Measurements from ENCODE around the gene CD247.

DNA sequence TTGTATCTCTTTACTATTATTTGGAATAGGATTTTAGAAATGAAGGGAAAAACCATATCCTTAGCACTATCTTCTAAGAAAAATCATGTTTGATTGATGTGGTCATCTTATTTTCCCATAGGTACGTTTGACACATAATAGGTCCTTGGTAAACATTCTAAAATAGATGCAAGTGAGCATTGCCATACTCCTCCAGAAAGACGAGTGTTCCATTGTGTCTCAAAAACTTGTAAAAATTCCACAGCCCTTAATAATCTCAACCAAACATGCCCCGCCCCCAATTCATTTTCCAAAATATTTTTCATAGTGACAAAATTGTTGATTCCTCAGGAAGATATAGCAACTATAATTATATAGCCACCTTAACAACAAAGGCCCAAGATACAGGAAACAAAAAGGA lies 113.4 kb downstream of the CD247 start:
- TF ChIP-seq ZNF391 (tag by site-specific recombination; IDR thresholded peaks at IDR 0.05; ENCODE audit: borderline replicate concordance, low read depth) (no peak), OSR2 (tag by site-specific recombination; IDR thresholded peaks at IDR 0.05) (no peak), FEZF1 (tag by site-specific recombination; IDR thresholded peaks at IDR 0.05) (no peak), ZNF10 (tag by site-specific recombination; IDR thresholded peaks at IDR 0.05) (no peak), GLI4 (tag by site-specific recombination; IDR thresholded peaks at IDR 0.05) (no peak)
- TF ChIP-seq, protein P1, sequence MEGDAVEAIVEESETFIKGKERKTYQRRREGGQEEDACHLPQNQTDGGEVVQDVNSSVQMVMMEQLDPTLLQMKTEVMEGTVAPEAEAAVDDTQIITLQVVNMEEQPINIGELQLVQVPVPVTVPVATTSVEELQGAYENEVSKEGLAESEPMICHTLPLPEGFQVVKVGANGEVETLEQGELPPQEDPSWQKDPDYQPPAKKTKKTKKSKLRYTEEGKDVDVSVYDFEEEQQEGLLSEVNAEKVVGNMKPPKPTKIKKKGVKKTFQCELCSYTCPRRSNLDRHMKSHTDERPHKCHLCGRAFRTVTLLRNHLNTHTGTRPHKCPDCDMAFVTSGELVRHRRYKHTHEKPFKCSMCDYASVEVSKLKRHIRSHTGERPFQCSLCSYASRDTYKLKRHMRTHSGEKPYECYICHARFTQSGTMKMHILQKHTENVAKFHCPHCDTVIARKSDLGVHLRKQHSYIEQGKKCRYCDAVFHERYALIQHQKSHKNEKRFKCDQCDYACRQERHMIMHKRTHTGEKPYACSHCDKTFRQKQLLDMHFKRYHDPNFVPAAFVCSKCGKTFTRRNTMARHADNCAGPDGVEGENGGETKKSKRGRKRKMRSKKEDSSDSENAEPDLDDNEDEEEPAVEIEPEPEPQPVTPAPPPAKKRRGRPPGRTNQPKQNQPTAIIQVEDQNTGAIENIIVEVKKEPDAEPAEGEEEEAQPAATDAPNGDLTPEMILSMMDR (tag by site-specific recombination; IDR thresholded peaks at IDR 0.05) = no peak
- TF ChIP-seq, protein P2, sequence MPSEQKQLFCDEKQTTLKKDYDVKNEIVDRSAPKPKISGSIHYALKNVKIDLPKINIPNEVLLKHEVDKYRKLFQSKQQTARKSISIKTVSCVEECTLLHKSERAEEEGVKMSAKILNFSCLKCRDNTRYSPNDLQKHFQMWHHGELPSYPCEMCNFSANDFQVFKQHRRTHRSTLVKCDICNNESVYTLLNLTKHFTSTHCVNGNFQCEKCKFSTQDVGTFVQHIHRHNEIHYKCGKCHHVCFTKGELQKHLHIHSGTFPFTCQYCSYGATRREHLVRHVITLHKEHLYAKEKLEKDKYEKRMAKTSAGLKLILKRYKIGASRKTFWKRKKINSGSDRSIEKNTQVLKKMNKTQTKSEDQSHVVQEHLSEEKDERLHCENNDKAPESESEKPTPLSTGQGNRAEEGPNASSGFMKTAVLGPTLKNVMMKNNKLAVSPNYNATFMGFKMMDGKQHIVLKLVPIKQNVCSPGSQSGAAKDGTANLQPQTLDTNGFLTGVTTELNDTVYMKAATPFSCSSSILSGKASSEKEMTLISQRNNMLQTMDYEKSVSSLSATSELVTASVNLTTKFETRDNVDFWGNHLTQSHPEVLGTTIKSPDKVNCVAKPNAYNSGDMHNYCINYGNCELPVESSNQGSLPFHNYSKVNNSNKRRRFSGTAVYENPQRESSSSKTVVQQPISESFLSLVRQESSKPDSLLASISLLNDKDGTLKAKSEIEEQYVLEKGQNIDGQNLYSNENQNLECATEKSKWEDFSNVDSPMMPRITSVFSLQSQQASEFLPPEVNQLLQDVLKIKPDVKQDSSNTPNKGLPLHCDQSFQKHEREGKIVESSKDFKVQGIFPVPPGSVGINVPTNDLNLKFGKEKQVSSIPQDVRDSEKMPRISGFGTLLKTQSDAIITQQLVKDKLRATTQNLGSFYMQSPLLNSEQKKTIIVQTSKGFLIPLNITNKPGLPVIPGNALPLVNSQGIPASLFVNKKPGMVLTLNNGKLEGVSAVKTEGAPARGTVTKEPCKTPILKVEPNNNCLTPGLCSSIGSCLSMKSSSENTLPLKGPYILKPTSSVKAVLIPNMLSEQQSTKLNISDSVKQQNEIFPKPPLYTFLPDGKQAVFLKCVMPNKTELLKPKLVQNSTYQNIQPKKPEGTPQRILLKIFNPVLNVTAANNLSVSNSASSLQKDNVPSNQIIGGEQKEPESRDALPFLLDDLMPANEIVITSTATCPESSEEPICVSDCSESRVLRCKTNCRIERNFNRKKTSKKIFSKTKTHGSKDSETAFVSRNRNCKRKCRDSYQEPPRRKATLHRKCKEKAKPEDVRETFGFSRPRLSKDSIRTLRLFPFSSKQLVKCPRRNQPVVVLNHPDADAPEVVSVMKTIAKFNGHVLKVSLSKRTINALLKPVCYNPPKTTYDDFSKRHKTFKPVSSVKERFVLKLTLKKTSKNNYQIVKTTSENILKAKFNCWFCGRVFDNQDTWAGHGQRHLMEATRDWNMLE (tag by site-specific recombination; conservative IDR thresholded peaks at IDR 0.05; ENCODE audit: low read depth) = no peak
